ENCODE data around the gene COMMD1. TPM values are rescaled to one million over a fixed set of nuclear protein-coding genes. Genes with fewer than 3 reads are reported as not detected.

COMMD1 gene
- total RNA-seq, 4 donors from 2014 or later: 76.0 to 132 (median 100) TPM

- H3K27me3 ChIP-seq: no peaks in the 10 kb centered on the region
- TF ChIP-seq POLR2A (IDR thresholded peaks at IDR 0.05): no peak
- no peak for TF ChIP-seq CTCF (IDR thresholded peaks at IDR 0.05)
- 96% methylated on average over 7 of the region's 7 CpGs for WGBS, 2 donors
- DNase-seq: no peak
- H3K4me3 ChIP-seq (replicated peaks in 1 of 3): no peak overlapping the region
- intact Hi-C loops (cut with DNase I): no loop called here
- H3K27ac ChIP-seq: no peak overlapping the region
- H3K36me3 ChIP-seq: no peaks in the 10 kb centered on the region
- H3K9me3 ChIP-seq: no peaks in the 10 kb centered on the region
- no peaks in the 10 kb centered on the region for H3K4me1 ChIP-seq
Measured at GRCh38 chr2:61959381-61960293, 54.2 kb downstream of the COMMD1 start.

GRCh38 chr2:61961231-61961901 is 55.9 kb downstream of the COMMD1 start:
- no peak for TF ChIP-seq CTCF (IDR thresholded peaks at IDR 0.05)
- no peak for TF ChIP-seq POLR2A (IDR thresholded peaks at IDR 0.05)
- no peak overlapping the region for H3K4me3 ChIP-seq (replicated peaks in 1 of 3)
- H3K4me1 ChIP-seq: no peaks in the 10 kb centered on the region
- H3K36me3 ChIP-seq: no peaks in the 10 kb centered on the region
- intact Hi-C loops (cut with DNase I): no loop called here
- DNase-seq: no peak
- H3K27ac ChIP-seq: peak overlapping the region in 1 of 3 donors; percentile 13
- WGBS, 2 donors: 98% methylated on average over 2 of the region's 2 CpGs
- no peaks in the 10 kb centered on the region for H3K27me3 ChIP-seq
- H3K9me3 ChIP-seq: no peaks in the 10 kb centered on the region

- Histone ChIP-seq H3K4me1 (no peaks in the 10 kb centered on the region), H3K4me3 (replicated peaks in 1 of 3) (no peak overlapping the region), H3K36me3 (no peaks in the 10 kb centered on the region), H3K27ac (peak overlapping the region in 1 of 3 donors; percentile 13), H3K27me3 (no peaks in the 10 kb centered on the region), H3K9me3 (no peaks in the 10 kb centered on the region)
- DNase-seq: no peak
- WGBS, 2 donors: 90 to 91% methylated on average over 5 of the region's 5 CpGs
- intact Hi-C loops (cut with DNase I): no loop called here
- TF ChIP-seq POLR2A (IDR thresholded peaks at IDR 0.05) (no peak), CTCF (IDR thresholded peaks at IDR 0.05) (no peak)
Measured at GRCh38 chr2:61962095-61962984, 56.9 kb downstream of the COMMD1 start.

GRCh38 chr2:61966087-61966727 is 60.7 kb downstream of the COMMD1 start:
- Histone ChIP-seq H3K9me3 (no peaks in the 10 kb centered on the region), H3K4me3 (replicated peaks in 1 of 3) (no peak overlapping the region), H3K4me1 (peaks cover 0 to 6% of the 10 kb centered on the region in 2 donors), H3K36me3 (no peaks in the 10 kb centered on the region), H3K27me3 (no peaks in the 10 kb centered on the region), H3K27ac (peak overlapping the region in 1 of 3 donors; percentile 18)
- TF ChIP-seq CTCF (IDR thresholded peaks at IDR 0.05): no peak
- TF ChIP-seq POLR2A (IDR thresholded peaks at IDR 0.05): no peak
- 96 to 98% methylated on average over 2 of the region's 2 CpGs for WGBS, 2 donors
- no peak for DNase-seq
- intact Hi-C loops (cut with DNase I): no loop called here

All from thyroid gland (tissue), 4 donors.